D721Med (cell line): ENCODE measurements around the gene AP2M1.
A peak's percentile ranks its signal among the peaks of the same experiment; 100 is the strongest.
"Not testable (repeated sequence)": the region's sequence is repeated elsewhere in the genome, so short reads cannot be mapped to it uniquely, and the experiment has no call there.

Experiments
- DNase-seq: peaks from one replicate; pipeline ENCODE4 v3.0.0; 2011; ENCODE audit warnings: low spot score; ENCODE audit not compliant: insufficient read length
- FAIRE-seq: peaks from 2 replicates; lab custom pipeline; 2011; peaks lifted over from hg19 to GRCh38; lab: Jason Lieb, UNC
- CTCF ChIP-seq: IDR thresholded peaks from 2 replicates; pipeline ENCODE4 v1.5.1; 2012; ENCODE audit warnings: mild to moderate bottlenecking, control low read depth; ENCODE audit not compliant: insufficient read depth; ENCODE audit errors: missing control alignments

Gene AP2M1

GRCh38 chr3:184145751-184146270 lies 28.8 kb upstream of the AP2M1 start:
- DNase-seq (no peak), FAIRE-seq (no peak)
- TF ChIP-seq CTCF, result no peak

- no peak for TF ChIP-seq CTCF
- no peak for FAIRE-seq
- DNase-seq, result no peak
Measured at GRCh38 chr3:184148076-184148475, 26.6 kb upstream of the AP2M1 start.

GRCh38 chr3:184149123-184149522 lies 25.5 kb upstream of the AP2M1 start:
- no peak for FAIRE-seq
- no peak for TF ChIP-seq CTCF
- DNase-seq, result no peak

- FAIRE-seq, DNase-seq: not testable (repeated sequence)
Measured at GRCh38 chr3:184149770-184150169, 24.9 kb upstream of the AP2M1 start.

GRCh38 chr3:184154885-184155643 lies 19.6 kb upstream of the AP2M1 start, which contains the start of gene DVL3:
Gene DVL3, plus strand, starts transcription at chr3:184155377. Its CDS starts 259 bp downstream, at chr3:184155636.
- peak; percentile 65 for DNase-seq
- no peak for TF ChIP-seq CTCF
- FAIRE-seq, result no peak

- no peak for TF ChIP-seq CTCF
- DNase-seq, result no peak
- FAIRE-seq, result no peak
Measured at GRCh38 chr3:184155644-184156521, 18.8 kb upstream of the AP2M1 start.

GRCh38 chr3:184156522-184156955 lies 18.1 kb upstream of the AP2M1 start:
- DNase-seq (peak; percentile 68), FAIRE-seq (no peak)
- TF ChIP-seq CTCF, result no peak
